NCI-H2107 treated with DMSO at 0.1 percent for 48 hours (cell line): Measurements from ENCODE around the gene LENEP.
"Not testable (repeated sequence)": the region's sequence is repeated elsewhere in the genome, so short reads cannot be mapped to it uniquely, and the experiment has no call there.

Experiments used
- DNase-seq: peaks from one replicate; lab custom pipeline; 2025; ENCODE audit not compliant: unreplicated experiment; lab: John Stamatoyannopoulos, UW

LENEP gene

GRCh38 chr1:154974808-154975408, 18.5 kb upstream of the LENEP start:
- peak; percentile 99 for DNase-seq

GRCh38 chr1:154975409-154976059, 17.9 kb upstream of the LENEP start:
- no peak for DNase-seq

GRCh38 chr1:154977762-154978161, 15.6 kb upstream of the LENEP start:
- not testable (repeated sequence) for DNase-seq

DNA sequence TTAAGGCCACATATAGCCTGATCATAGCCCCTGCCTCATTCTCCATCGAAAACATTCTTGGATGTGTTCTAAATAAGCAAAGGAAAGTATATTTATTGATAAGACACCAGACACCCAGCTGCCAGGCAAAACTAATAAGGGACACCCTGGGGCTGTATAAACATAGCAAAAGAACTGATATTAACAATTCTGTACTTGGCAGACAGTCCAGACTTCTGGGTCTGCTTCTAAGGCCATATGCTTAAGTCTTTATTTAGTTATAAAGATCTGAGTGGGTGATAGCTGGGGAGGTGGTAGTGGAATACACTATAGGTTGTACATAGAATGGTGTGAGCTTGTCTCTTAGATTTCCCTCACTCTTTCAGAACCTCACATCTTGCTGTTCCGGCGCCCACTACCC, 15.0 kb upstream of the LENEP start:
- DNase-seq, result no peak

DNA sequence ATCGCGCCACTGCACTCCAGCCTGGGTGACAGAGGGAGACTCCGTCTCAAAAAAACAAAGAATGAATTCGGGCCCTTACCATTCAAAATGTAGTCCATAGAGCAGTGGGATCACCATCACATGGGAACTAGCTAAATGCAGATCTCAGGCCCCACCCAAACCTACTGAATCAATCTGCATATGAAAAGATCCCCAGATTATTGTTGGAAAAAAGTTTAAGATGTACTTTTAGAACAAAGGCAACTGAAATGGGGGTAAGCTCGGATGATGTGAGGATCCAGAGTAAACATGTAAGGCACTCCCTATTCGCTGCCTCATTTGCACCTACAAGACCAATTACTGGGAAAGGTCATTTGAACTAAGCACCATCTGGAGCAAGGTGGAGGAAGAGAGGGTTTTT, 11.0 kb upstream of the LENEP start:
- DNase-seq, result peak; percentile 33

GRCh38 chr1:154982897-154983648, 10.3 kb upstream of the LENEP start, which contains the start of gene FLAD1:
FLAD1 (plus strand) TSS chr1:154983344; CDS start chr1:154983695, 351 bp downstream.
- DNase-seq, result peak; percentile 100

DNA sequence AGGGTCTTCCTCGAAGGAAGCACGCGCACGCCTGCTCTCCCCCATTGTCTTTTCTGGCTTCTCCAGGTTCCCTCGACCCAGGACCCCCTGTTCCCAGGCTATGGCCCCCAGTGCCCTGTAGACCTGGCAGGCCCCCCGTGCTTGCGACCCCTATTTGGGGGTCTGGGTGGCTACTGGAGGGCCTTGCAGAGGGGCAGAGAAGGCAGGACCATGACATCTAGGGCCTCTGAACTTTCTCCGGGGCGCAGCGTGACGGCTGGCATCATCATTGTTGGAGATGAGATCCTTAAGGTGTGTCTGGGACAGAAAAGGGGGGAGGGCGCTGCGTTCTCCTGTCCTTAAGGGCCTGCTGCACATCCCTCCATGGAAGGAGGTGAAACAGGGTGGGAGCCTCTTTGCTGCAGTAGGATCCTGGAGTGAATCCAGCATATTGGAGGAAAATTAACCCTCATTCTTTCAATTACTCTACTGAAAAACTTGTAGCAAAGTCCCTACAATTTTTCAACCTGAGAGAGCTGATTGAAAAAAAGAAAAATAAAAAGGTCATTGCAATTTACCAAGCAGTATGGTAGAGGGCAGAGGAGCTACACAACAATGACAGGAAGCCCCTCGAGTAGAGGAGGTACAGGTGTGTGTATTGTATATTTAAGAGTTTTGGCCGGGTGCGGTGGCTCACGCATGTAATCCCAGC, 9.5 kb upstream of the LENEP start:
- no peak for DNase-seq

DNA sequence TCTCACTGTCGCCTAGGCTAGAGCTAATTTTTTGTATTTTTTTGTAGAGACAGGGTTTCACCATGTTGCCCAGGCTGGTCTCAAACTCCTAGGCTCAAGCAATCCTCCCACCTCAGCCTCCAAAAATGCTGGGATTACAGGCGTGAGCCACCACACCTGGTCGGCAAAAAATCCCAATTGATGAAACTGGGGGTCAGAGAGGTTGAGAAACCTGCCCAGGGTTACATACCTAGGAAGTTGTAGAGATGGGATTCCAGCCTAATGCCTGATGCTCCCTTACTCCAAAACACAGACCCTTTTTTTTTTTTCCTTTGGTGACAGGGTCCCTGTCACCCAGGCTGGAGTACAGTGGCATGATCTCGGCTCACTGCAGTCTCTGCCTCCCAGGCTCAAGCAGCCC, 6.7 kb upstream of the LENEP start:
- DNase-seq, result not testable (repeated sequence)

DNA sequence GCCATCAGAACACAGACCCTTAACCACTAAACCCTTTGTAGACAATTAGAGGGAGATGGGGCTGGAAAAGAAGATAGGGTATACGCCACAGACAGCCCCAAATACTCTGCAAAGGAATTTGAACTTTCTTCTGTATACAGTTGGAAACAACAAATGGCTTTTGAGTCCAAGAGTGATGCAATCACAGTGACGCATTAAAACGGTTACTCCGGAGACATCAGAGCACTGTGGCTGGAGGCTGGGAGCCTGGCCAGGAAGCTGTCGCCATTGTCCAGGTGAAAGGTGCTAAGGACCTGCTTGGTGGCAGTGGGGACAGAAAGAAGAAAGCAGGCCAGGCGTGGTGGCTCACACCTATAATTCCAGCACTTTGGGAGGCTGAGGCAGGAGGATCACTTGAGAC, 6.1 kb upstream of the LENEP start:
- DNase-seq, result no peak

- no peak for DNase-seq
Observed at GRCh38 chr1:154988058-154988954, 5.1 kb upstream of the LENEP start.

GRCh38 chr1:154989195-154989860, 4.1 kb upstream of the LENEP start:
- DNase-seq, result no peak

DNA sequence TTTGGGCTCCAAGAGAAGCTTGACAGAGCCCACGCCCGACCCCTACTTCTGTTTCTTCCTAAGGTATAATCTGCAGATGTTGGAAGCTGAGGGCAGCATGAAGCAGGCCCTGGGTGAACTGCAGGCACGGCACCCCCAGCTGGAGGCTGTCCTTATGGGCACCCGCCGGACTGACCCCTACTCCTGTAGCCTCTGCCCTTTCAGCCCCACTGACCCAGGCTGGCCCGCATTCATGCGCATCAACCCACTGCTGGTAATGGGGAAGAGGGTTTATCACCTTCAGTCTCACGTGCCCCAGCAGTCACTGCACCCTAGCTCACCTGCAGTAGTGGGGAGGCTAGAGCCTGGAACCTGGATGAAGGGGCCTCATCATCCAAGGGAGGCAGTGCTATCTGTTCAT, 3.1 kb upstream of the LENEP start:
- DNase-seq, result no peak

GRCh38 chr1:154992721-154993571, 440 bp upstream of the LENEP start:
- no peak for DNase-seq

DNA sequence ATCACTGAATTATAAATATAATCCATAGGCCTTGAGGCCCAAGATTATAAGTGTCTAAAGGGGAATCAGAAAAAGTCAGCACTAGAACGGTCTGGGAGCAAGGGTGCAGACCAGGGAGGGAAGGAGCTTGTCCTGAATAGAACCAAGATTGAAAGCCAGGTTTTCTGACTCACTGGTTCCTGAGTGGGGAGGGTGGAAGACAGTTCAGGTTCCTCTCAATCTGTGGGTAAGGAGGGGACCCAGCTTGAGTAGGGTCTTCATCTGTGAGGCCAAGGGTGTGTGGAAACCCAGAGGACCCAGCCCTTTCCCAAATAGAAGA, 842 bp downstream of the LENEP start:
- no peak for DNase-seq

DNA sequence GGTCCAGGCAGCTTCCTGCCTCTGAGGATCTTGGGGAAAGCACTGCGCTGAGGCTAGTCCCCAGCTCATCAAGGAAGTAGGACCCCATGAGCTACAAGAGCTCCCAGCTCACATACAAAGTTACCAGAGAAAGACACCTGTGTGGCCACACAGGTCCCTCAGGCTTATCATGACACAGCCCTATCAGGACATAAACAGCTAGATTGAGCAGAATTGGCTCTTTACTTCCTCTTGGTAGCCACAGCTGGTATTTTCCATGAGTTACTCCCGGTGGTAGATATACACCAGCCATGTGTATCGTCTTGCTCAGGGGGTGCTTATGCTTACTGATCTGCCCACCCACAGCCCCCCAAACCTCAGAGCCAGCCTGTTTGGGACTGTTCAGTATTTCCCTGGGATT, 1.2 kb downstream of the LENEP start:
- DNase-seq, result no peak

- DNase-seq, result peak; percentile 37
Observed at GRCh38 chr1:154995301-154995983, 2.1 kb downstream of the LENEP start.

GRCh38 chr1:154996966-154997701, 3.7 kb downstream of the LENEP start:
- DNase-seq, result no peak

- no peak for DNase-seq
Observed at GRCh38 chr1:154998201-154998780, 4.9 kb downstream of the LENEP start.
